NK-92 (cell line): Measurements from ENCODE around the gene SLC12A6.
"Not testable (repeated sequence)": the region's sequence is repeated elsewhere in the genome, so short reads cannot be mapped to it uniquely, and the experiment has no call there.

ENCODE experiments used
- DNase-seq: peaks from one replicate; lab custom pipeline; 2025; ENCODE audit not compliant: unreplicated experiment; lab: John Stamatoyannopoulos, UW

The SLC12A6 gene

GRCh38 chr15:34209421-34210282, 127.9 kb downstream of the SLC12A6 start, which contains the start of gene KATNBL1:
TSS of gene KATNBL1 (minus strand) at chr15:34210096. CDS start at chr15:34163676, 46,420 bp downstream.
- peak; percentile 61 for DNase-seq

GRCh38 chr15:34206011-34206410, 131.6 kb downstream of the SLC12A6 start:
- DNase-seq: no peak

- DNase-seq: no peak
Measured at GRCh38 chr15:34203936-34204335, 133.6 kb downstream of the SLC12A6 start.

GRCh38 chr15:34203305-34203704, 134.3 kb downstream of the SLC12A6 start:
- no peak for DNase-seq

- DNase-seq: not testable (repeated sequence)
Measured at GRCh38 chr15:34193272-34193671, 144.3 kb downstream of the SLC12A6 start.

GRCh38 chr15:34188711-34189110, 148.9 kb downstream of the SLC12A6 start:
- DNase-seq: no peak

GRCh38 chr15:34185666-34186065, 151.9 kb downstream of the SLC12A6 start:
- DNase-seq: no peak

GRCh38 chr15:34182942-34183341, 154.6 kb downstream of the SLC12A6 start:
- no peak for DNase-seq
